Endothelial cell of hepatic sinusoid (primary cell): ENCODE data around the gene PRRC2C.
"Not testable (repeated sequence)": the region's sequence is repeated elsewhere in the genome, so short reads cannot be mapped to it uniquely, and the experiment has no call there.

Experiments
- in situ Hi-C: cut with HindIII; loops from 2 replicates; pipeline ENCODE4 v1.10.0; 2017; ENCODE audit warnings: low sequenced_read_pairs

PRRC2C gene

GRCh38 chr1:171495444-171495843, 10.1 kb downstream of the PRRC2C start:
- in situ Hi-C loops = no loop called here

DNA sequence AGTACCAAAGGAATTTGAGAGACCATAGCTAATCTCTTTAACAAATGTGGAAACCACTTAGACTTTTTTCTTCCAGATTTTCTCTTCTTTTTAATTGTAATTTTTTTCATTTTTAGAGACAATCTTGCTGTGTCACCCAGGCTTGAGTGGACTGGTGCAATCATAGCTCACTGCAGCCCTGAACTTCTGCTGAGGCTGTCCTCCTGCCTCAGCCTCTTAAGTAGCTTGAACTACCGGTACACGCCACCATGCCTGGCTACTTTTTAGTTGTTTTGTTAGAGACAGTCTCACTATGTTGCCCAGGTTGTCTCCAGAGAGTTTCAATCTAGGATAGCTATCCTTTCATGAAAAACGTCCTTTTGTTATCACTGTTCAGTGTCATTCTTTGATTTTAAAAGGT, 15.0 kb downstream of the PRRC2C start:
- in situ Hi-C loops = no loop called here

DNA sequence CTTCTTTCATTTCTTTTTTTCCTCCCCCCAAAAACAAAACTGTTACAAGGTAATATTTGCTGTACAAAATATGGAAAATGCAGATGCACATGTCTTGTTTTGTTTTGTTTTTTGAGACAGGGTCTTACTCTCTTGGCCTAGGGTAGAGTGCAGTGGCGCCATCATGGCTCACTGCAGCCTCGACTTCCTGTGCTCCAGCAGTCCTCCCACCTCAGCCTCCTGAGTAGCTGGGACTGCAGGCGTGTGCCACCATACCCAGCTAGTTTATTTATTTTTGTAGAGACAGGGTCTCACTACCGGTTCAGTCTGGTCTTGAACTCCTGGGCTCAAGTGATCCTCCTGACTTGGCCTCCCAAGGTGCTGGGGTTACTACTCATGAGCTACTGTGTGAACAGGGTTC, 15.5 kb downstream of the PRRC2C start:
- in situ Hi-C loops = no loop called here

DNA sequence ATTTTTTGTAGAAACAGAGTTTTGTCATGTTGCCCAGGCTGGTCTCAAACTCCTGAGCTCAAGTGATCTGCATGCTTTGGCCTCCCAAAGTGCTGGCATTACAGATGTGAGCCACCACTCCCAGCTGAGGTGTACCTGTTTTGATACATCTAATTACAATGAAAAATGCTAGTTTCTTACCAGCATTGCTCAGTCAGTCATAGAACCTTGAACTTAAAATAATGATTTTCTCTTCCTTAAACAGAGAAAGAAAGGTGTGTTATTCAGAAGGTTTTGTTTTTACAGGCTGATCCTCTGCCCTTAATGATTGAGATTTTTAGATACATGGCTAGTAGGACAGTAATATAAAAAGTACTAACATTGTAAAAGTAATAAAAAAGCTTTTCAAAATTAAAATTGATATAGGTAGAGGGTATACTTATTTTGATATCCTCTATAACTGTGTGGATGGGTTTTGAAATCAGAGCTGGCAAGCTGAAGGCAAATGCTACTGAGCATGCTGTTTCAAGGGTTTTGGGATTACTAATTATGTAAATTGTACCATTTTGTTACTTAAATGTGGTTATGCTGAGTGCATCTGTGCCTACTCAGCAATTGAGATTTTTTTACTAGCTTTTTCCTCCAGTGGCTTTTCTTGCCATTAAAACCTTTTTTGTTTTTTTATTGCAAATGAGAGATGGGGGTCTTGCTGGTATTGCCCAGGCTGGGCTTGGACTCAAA, 16.1 kb downstream of the PRRC2C start:
- in situ Hi-C loops = no loop called here

DNA sequence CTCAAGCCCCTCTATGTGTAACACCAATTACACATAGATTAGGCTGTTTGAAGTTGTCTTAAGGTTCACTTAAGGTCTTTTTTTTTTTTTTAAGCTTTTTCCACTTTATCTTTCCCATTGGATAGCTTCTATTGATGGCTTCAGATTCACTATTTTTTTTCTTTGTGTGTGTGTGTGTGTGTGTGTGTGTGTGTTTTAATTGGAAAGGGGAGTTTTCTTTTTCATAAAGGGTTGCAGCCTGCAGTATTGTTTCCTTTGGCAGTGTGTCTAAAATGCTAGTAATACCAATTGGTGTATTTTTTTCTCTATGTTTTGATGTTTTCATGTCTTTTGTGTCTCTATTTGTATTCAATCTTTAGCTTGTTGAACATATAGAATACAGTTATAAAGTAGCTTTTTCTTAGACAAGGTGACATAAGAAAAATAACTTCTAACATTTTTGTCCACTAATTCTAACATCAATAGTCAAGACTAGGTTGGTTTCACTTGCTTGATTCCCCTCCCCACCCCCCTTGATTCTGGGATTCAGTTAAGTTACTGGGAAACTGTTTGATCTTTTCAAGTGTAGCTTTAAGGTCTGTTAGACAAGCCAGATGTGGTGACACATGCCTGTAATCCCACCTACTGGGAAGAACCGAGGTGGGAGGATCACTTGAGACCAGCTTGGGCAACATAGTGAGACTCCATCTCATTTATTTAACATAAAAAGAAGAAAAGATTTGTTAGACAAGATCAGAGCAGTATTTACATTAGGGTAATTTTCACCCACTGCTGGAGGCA, 21.4 kb downstream of the PRRC2C start:
- in situ Hi-C loops = no loop called here

DNA sequence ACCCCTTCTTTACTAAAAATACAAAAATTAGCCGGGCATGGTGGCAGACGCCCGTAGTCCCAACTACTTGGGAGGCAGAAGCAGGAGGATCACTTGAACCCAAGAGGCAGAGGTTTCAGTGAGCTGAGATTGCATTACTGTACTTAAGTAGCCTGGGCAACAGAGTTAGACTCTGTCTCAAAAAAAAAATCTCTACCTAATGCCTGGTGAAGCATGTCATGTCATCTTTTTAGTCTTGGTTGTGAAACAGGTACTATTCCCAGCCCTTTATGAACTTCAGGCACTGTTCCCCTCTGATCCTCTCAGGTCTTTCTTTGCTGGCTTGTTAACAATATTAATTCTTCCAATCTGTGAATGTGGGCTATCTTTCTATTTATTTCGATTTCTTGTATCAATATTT, 22.1 kb downstream of the PRRC2C start:
- in situ Hi-C loops = no loop called here

DNA sequence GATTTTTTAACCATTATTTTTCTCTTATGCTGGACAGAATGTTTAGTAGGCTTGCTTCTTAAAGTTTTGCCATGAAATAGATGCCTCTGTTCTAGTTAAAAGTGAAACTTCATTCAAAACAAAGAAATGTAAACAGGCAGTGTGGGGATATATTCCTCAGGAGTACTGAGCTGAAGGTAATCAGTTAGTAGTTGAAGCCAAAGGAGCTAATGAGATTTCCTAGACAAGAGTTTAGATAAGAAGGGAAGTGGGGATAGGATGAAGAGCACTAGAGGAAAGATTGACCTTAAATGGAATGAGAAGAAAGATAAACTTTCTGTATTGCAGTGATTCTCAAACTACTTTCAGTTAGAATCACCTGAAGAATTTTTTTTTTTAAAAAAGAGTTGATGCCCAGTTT, 23.9 kb downstream of the PRRC2C start:
- in situ Hi-C loops = no loop called here

DNA sequence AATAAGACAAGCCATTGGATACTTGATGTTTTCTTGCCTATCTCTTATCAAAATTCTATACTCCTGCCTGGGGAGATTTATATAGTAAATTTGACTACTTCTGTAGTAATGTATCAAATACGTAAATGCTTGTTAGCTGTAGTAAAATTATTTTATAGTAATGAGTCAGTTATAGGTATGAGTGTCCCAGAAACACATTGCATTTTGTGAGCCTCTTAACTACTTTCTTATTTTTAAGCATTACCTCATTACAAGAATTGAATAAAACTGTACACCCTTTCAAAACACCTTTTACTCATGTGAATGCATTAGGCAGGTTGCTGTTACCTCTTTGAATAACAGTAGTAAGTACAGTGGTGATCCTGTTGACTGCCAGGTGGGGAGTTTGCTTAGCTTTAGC, 28.4 kb downstream of the PRRC2C start:
- in situ Hi-C loops = no loop called here

DNA sequence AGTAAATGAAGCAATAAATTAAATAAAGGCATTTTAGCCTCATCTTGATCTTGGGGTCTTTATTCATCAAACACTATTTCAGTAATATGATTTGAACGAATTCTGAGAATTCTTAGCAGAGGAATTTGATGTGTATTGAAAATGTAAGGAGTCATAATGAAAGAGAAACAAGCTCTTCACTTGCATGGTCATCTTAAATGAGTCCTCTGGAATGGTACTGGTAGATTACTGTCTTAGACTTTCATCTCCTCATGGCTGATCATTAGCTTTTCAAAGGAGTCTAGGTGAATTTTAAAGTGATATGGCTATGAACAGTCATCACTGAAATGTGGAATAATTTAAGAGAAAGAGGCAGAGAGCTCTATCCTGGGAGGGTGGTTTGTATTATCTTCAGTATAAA, 30.0 kb downstream of the PRRC2C start:
- in situ Hi-C loops = no loop called here

GRCh38 chr1:171515741-171516140, 30.4 kb downstream of the PRRC2C start:
- in situ Hi-C loops = no loop called here

DNA sequence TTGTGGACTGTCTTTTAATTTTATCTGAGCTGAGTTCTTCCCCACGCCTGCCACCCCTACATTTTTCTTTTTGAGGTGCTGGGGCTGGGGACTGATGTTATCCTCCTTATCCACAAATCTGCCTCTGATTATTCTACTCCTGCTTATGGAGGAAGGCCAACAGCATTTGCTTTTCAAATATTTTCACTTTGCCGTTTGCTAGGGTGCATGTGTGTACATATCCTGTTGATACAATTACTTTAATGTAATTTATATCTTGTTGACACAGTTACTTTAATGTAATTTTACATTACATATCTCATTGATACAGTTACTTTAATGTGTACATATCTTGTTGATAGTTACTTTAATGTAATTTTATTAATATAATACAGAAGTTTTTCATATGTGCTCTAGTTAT, 36.2 kb downstream of the PRRC2C start:
- in situ Hi-C loops = no loop called here

GRCh38 chr1:171530676-171531075, 45.3 kb downstream of the PRRC2C start:
- in situ Hi-C loops = no loop called here

DNA sequence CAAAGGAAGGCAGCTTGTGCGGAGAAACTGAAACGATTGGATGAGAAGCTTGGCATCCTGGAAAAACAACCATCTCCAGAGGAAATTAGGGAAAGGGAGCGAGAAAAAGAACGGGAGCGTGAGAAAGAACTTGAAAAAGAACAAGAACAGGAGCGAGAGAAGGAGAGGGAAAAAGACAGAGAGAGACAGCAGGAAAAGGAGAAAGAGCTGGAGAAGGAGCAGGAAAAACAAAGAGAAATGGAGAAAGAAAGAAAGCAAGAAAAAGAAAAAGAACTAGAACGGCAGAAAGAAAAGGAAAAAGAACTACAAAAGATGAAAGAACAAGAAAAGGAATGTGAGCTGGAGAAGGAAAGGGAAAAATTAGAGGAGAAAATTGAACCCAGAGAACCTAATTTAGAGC, 47.2 kb downstream of the PRRC2C start:
- in situ Hi-C loops = no loop called here

DNA sequence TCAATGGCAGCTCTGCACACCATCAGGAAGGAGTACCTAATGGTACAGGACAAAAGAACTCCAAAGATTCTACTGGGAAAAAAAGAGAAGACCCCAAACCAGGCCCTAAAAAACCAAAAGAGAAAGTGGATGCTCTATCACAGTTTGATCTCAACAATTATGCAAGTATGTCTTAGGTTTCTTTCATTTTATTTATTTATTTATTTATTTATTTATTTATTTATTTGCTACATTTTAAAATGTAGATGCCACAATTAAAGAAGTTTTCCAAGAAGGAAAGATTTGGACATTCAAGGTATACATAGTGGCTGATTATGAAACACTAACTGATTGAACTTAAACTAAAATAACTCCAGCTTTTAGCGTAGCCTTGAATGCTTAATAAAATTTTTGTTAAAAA, 60.2 kb downstream of the PRRC2C start:
- in situ Hi-C loops = no loop called here

GRCh38 chr1:171550050-171550449, 64.7 kb downstream of the PRRC2C start:
- in situ Hi-C loops = no loop called here

GRCh38 chr1:171550598-171551100, 65.3 kb downstream of the PRRC2C start:
- in situ Hi-C loops = not testable (repeated sequence)

DNA sequence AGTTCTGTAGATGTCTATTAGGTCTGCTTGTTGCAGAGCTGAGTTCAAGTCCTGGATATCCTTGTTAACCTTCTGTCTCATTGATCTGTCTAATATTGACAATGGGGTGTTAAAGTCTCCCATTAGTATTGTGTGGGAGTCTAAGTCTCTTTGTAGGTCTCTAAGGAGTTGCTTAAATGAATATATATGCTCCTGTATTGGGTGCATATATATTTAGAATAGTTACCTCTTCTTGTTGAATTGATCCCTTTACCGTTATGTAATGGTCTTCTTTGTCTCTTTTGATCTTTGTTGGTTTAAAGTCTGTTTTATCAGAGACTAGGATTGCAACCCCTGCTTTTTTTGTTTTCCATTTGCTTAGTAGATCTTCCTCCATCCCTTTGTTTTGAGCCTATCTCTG, 68.6 kb downstream of the PRRC2C start:
- in situ Hi-C loops = not testable (repeated sequence)

DNA sequence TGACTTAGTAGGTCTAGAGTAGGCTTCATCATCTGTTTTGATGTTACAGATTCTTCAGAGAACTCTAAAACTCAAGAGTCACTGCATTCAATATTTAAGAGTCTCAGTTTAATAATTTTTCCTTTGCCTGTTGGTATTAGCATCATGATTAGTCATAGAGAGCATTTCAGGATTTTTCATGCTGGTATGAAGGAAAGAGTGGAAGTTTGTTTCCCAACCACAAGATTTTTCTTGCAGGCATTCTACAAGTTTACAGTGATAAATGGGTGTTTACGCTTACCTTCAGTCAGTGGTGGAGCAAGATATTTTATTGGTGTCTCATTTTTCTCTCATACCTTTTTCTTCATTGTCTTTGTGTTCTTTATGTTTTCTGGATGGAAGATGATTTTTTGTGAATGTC, 78.3 kb downstream of the PRRC2C start:
- in situ Hi-C loops = no loop called here

- in situ Hi-C loops = no loop called here
Measured at GRCh38 chr1:171566467-171566866, 81.1 kb downstream of the PRRC2C start.

DNA sequence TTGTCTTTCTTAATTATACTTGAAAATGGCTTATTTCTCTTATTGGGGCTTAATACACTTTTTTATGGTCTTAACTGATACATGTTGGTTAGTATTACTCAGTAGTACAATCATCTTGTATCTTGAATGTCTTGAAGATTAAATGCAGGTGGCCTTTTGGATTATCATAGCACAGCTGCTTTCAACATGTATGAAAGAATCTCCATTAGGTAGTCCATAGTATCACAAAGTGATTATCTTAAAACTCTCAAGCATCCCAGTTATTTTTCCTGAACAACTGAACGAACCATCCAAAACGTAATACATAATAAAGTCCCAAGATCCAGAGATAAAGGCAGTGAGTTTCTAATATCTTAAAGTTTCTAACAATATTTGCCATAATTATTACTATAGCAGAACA, 85.0 kb downstream of the PRRC2C start:
- in situ Hi-C loops = no loop called here

GRCh38 chr1:171576144-171576543, 90.8 kb downstream of the PRRC2C start:
- in situ Hi-C loops = no loop called here

DNA sequence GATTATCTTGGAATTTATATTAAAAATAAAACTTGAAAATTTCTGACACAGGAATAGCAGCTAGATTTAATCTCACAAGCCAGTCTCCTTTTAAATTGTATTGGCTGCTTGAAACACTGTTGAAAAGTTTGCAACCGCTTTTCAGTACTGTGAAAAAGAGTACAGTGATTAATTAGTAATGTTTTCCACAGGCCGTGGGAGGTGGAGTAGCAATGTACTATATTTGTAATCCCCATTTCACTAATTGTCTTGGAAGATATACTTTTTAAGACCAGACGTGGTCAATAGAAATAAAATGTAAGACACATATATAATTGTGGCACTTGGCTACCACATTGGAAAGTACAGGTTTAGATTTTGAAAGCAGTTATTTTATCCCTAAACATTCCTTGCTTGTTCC, 95.9 kb downstream of the PRRC2C start:
- in situ Hi-C loops = no loop called here
